ENCODE results near the gene ATP9A. TPM values are rescaled to one million over a fixed set of nuclear protein-coding genes. Genes with fewer than 3 reads are reported as not detected.
A peak's percentile ranks its signal among the peaks of the same experiment; 100 is the strongest.

The ATP9A gene
- total RNA-seq, 4 donors from 2014 or later: 15.1 to 50.8 (median 30.0) TPM

GRCh38 chr20:51613580-51613979 lies 154.6 kb downstream of the ATP9A start:
- TF ChIP-seq POLR2A (IDR thresholded peaks at IDR 0.05) (no peak), CTCF (IDR thresholded peaks at IDR 0.05) (no peak)
- no peaks in the 10 kb centered on the region for H3K27me3 ChIP-seq
- H3K4me1 ChIP-seq: peaks cover 0 to 6% of the 10 kb centered on the region in 2 donors
- DNase-seq: peak; percentile 61 to 77
- no peak overlapping the region for H3K4me3 ChIP-seq
- no peaks in the 10 kb centered on the region for H3K36me3 ChIP-seq
- peak overlapping the region; percentile 74 to 84 for H3K27ac ChIP-seq
- intact Hi-C loops (cut with DNase I; ENCODE audit: low total_unique reads): no loop called here
- no peaks in the 10 kb centered on the region for H3K9me3 ChIP-seq

- no peak for TF ChIP-seq POLR2A (IDR thresholded peaks at IDR 0.05)
- no peak for TF ChIP-seq CTCF (IDR thresholded peaks at IDR 0.05)
These were observed 155.3 kb downstream of the ATP9A start for GRCh38 chr20:51612896-51613295.

GRCh38 chr20:51611625-51611890 lies 156.6 kb downstream of the ATP9A start:
- TF ChIP-seq POLR2A (IDR thresholded peaks at IDR 0.05) (no peak), CTCF (IDR thresholded peaks at IDR 0.05) (no peak)
- Histone ChIP-seq H3K27me3 (no peaks in the 10 kb centered on the region), H3K36me3 (no peaks in the 10 kb centered on the region), H3K9me3 (no peaks in the 10 kb centered on the region), H3K4me1 (peaks cover 0 to 6% of the 10 kb centered on the region in 2 donors), H3K4me3 (no peak overlapping the region), H3K27ac (no peak overlapping the region)
- intact Hi-C loops (cut with DNase I; ENCODE audit: low total_unique reads): no loop called here
- no peak for DNase-seq

More at GRCh38 chr20:51612896-51613295, 155.3 kb downstream of the ATP9A start:
- Histone ChIP-seq H3K9me3 (no peaks in the 10 kb centered on the region), H3K27ac (peak overlapping the region; percentile 74 to 84), H3K4me3 (no peak overlapping the region), H3K4me1 (peaks cover 0 to 6% of the 10 kb centered on the region in 2 donors), H3K36me3 (no peaks in the 10 kb centered on the region), H3K27me3 (no peaks in the 10 kb centered on the region)
- no peak for DNase-seq
- intact Hi-C loops (cut with DNase I; ENCODE audit: low total_unique reads): no loop called here

GRCh38 chr20:51610761-51611624 lies 157.2 kb downstream of the ATP9A start:
- Histone ChIP-seq H3K27ac (no peak overlapping the region), H3K27me3 (no peaks in the 10 kb centered on the region), H3K36me3 (no peaks in the 10 kb centered on the region), H3K9me3 (no peaks in the 10 kb centered on the region), H3K4me3 (no peak overlapping the region), H3K4me1 (peaks cover 0 to 6% of the 10 kb centered on the region in 2 donors)
- no peak for TF ChIP-seq POLR2A (IDR thresholded peaks at IDR 0.05)
- no peak for TF ChIP-seq CTCF (IDR thresholded peaks at IDR 0.05)
- intact Hi-C loops (cut with DNase I; ENCODE audit: low total_unique reads): no loop called here
- no peak for DNase-seq

- H3K27me3 ChIP-seq: no peaks in the 10 kb centered on the region
- H3K4me1 ChIP-seq: peaks cover 0 to 6% of the 10 kb centered on the region in 2 donors
- intact Hi-C loops (cut with DNase I; ENCODE audit: low total_unique reads): no loop called here
- DNase-seq: no peak
- no peaks in the 10 kb centered on the region for H3K9me3 ChIP-seq
- H3K27ac ChIP-seq: no peak overlapping the region
- no peak for TF ChIP-seq CTCF (IDR thresholded peaks at IDR 0.05)
- TF ChIP-seq POLR2A (IDR thresholded peaks at IDR 0.05): no peak
- H3K36me3 ChIP-seq: no peaks in the 10 kb centered on the region
- no peak overlapping the region for H3K4me3 ChIP-seq
These were observed 158.1 kb downstream of the ATP9A start for GRCh38 chr20:51610111-51610510.
